HG03378 (cell line): ENCODE measurements around the gene GTF2H4.
"Not testable (repeated sequence)": the region's sequence is repeated elsewhere in the genome, so short reads cannot be mapped to it uniquely, and the experiment has no call there.

Source experiments
- ATAC-seq: cut with Tn5 transposase; IDR thresholded peaks from one replicate; pipeline ENCODE4 v1.9.1; 2021; ENCODE audit warnings: mild to moderate bottlenecking, moderate library complexity; ENCODE audit not compliant: unreplicated experiment

Gene GTF2H4

DNA sequence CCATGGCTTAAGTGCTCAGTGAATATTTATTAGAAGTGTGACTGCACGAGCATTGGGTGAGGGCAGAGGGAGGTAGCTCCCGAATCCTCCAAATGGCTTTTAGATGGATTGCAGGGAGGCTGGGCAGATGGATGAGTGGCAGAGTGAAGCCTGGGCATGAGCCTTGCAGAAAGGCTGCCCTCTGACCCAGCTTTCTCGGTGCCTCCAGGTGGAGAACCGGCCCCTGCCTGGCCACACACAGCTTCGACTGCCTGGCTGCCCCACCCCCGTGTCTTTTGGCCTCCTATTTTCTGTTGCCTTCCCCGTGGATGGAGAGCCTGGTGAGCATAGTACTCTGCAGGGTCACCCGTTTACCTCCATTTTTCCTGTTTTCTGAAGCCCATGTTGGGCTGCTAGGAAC is 9.5 kb downstream of the GTF2H4 start:
- ATAC-seq = no peak

- ATAC-seq = no peak
Observed at GRCh38 chr6:30918670-30919069, 10.7 kb downstream of the GTF2H4 start.

GRCh38 chr6:30922447-30922852 is 14.4 kb downstream of the GTF2H4 start:
- no peak for ATAC-seq

GRCh38 chr6:30924040-30924627 is 16.1 kb downstream of the GTF2H4 start:
- ATAC-seq = not testable (repeated sequence)

- no peak for ATAC-seq
Observed at GRCh38 chr6:30926644-30927043, 18.6 kb downstream of the GTF2H4 start.

GRCh38 chr6:30927080-30927479 is 19.1 kb downstream of the GTF2H4 start:
- ATAC-seq = not testable (repeated sequence)

DNA sequence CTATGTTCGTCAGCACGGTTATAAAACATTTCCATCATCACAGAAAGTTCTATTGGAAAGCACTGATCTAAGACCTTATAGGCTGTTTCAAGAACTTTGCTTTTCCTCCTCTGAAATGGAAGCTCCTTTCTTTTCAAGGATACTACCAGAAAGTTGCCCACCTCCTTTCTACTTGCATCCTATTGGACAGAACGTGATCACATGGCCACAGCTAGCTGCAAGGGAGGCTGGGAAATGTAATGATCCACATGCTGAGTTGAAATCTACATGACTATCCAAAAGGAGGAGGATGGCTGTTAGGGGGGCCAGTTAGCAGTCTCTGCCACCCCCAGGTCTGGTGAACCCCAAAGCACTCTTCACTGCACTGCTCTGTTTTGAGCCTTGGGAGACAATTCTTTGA is 20.7 kb downstream of the GTF2H4 start:
- no peak for ATAC-seq

DNA sequence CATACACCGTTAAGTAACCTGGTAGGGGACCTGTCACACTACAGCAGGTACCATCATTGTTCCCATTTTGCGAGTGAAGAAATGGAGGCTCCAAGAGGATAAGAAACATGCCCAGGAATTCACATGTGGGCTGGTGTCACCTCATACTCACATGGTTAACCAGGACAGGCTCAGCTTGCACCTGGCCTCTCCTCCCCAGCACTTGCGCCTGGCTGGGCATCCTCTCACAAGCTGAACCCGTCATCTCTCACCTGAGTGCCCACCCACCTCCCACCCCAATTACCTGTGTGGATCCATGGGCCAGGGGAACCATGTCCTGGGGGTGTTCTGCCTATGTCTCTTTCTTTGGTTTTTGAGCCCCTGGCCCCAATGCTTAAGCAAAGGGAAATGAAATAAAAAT is 22.5 kb downstream of the GTF2H4 start:
- no peak for ATAC-seq

- no peak for ATAC-seq
Observed at GRCh38 chr6:30931272-30931671, 23.3 kb downstream of the GTF2H4 start.

DNA sequence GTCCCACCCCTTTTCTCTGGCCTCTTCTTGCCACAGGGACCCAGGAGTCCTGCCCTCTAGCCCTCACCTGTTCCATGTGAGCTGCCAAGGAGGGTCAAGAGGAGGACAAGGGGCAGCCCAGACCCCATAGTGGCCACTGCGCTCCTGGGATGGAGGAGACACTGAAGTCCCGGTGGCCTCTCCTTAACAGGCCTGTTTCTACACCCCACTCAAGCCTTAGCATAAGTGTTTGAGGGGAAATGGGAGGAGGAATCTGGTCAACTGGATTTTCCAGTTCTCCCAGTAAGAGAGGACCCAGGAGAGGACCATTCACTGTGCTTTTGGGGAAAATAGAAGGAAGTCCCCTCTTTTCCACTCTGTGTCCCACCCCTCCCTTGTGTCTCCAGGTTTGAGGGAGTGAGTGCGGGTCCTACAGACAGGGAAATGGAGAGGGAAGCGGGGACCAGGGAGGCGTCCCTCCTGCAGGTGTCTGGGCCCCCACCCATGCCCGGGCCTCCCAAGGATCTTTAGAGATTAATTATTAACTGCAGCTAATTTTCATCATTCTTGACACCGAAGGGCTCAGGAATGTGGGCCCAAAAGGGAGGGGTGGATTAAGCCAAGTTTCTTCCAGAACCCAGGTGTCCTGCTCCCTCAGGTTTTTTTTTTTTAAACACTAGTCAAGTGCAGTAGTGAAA is 24.1 kb downstream of the GTF2H4 start, which contains the start of gene SFTA2:
Gene SFTA2 (minus strand): TSS at position 202 of the 677 bp plus-strand sequence. CDS start 74 bp downstream, at position 128.
- ATAC-seq = no peak

- no peak for ATAC-seq
Observed at GRCh38 chr6:30932665-30933365, 24.8 kb downstream of the GTF2H4 start.

DNA sequence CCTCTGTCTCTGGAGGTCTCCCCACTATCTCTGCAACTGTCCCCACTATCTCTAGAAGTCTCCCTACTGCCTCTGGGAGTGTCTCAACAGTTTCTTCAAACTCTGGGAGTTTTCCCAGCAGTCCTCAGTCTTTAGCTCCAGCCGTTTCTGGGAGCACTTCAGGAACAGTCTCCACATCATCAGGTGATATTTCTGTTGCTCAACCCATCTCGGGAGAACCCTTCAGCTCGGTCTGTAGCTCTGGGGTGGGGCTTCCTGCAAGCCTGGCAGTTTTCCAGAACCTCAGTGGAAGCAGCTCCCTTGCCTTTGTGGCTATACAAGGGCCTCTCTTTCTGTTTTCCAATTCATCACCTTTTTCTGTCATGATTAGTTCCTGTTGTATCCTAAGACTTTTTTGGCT is 27.0 kb downstream of the GTF2H4 start:
- no peak for ATAC-seq

GRCh38 chr6:30937265-30937664 is 29.3 kb downstream of the GTF2H4 start:
- ATAC-seq = no peak

GRCh38 chr6:30938730-30939129 is 30.7 kb downstream of the GTF2H4 start:
- no peak for ATAC-seq

GRCh38 chr6:30939473-30939872 is 31.5 kb downstream of the GTF2H4 start:
- ATAC-seq = no peak

GRCh38 chr6:30940361-30940986 is 32.5 kb downstream of the GTF2H4 start, which contains the start of gene MUCL3:
MUCL3 (plus strand) TSS chr6:30940973; CDS start chr6:30941000, 27 bp downstream.
- ATAC-seq = no peak

GRCh38 chr6:30942338-30943060 is 34.5 kb downstream of the GTF2H4 start:
- no peak for ATAC-seq

DNA sequence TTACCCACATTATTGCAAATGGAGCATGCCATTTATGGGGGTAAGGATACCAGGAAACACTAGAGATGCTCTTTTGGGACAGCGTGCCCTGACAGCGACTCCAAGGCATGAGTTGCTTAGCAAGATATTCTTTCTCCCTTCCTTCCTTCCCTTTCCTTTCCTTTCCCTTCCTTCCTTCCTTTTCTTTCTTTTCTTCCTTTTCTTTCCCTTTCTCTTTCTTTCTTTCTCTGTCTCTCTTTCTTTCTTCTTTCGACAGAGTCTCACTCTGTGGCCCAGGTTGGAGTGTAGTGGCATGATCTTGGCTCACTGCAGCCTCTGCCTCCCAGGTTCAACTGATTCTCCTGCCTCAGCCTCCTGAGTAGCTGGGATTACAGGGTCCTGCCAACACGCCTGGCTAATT is 36.0 kb downstream of the GTF2H4 start:
- ATAC-seq = no peak

DNA sequence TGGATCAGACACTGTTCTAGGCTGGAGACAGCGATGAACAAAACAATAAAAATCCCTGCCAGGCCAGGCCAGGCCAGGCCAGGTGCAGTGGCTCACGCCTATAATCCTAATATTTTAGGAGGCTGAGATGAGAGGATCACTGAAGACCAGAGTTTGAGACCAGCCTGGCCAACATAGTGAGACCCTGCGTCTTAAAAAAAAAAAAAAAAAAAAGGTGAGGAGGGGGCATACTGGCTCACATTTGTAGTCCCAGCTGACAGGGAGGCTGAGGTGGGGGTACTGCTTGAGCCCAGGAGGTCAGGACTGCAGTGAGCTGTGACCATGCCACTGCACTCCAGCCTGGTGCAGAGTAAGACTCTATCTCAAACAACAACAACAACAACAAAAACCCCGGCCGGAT is 37.3 kb downstream of the GTF2H4 start:
- ATAC-seq = no peak

DNA sequence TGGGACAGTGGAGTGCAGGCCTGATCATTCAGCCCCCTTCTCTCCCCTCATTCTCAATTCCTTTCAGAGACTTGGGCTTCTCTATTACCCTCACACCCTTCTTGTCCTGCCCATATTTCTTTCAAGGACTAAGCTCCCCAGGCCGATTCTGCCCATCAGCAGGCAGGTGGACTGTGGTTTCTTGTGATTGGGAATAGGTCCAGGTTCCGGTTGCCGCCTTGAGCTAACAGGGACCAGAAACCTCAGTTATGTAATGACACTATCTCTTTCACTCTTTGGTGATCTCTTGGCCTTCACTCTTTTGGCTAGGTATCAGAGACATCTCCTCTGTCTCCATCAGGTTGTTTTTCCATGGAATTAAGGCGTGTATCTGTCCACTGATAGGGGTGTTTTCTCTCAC is 39.2 kb downstream of the GTF2H4 start:
- no peak for ATAC-seq

- ATAC-seq = no peak
Observed at GRCh38 chr6:30948811-30949210, 40.8 kb downstream of the GTF2H4 start.
